K562 (cell line): ENCODE results near the gene ARHGAP9.
A peak's percentile ranks its signal among the peaks of the same experiment; 100 is the strongest.

Source experiments
- MAFK ChIP-seq: IDR thresholded peaks from 2 replicates; pipeline ENCODE4 v1.6.1; 2011; ENCODE audit warnings: low read length, improper control_type of control experiment
- NRF1 ChIP-seq, 2 experiments: fragments of 450-650 bp; IDR thresholded peaks in 1 of 2; conservative IDR thresholded peaks in 1 of 2; 2 replicates each; pipeline ENCODE4 v1.6.1; 2014; ENCODE audit warnings: mild to moderate bottlenecking in 2 of 2

DNA sequence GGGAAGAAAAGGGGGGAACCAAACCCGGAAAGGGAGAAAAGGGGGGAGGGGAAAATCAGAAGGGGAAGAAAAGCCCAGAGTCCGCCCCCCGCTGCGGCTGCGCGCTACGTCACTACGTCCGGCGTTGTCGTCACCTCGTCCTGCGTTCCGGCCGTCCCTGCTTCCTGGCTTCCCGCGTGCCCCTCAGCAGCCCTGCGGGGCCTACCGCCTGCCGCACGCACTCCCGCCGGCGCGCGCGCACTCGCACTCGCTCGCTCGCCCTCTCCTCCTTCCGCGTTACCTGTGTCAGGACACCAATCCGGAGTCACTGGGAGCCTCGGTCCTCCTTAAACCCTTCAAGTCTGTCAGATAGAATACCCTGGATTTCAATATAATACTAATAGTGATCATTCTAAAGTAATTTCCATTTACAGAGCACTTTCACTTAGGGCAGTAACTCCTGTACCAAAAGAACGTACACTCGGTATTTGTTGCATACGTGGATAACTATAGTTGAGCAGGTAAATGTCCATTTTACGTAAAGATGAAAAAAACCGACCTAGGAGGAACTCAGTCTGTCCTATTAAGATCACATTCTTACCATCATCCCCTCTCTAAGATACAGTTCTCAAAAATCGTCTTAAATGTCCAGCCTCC lies 48.6 kb downstream of the ARHGAP9 start, which contains the start of gene R3HDM2:
- TF ChIP-seq NRF1 (conservative IDR thresholded peaks at IDR 0.05 in 1 of 2, IDR thresholded peaks at IDR 0.05 in 1 of 2), result peak; percentile 93 to 95
- TF ChIP-seq MAFK, result no peak
